ENCODE data around the gene OR8G1.
A peak's percentile ranks its signal among the peaks of the same experiment; 100 is the strongest.
"Not testable (repeated sequence)": the region's sequence is repeated elsewhere in the genome, so short reads cannot be mapped to it uniquely, and the experiment has no call there.

Gene OR8G1, protein sequence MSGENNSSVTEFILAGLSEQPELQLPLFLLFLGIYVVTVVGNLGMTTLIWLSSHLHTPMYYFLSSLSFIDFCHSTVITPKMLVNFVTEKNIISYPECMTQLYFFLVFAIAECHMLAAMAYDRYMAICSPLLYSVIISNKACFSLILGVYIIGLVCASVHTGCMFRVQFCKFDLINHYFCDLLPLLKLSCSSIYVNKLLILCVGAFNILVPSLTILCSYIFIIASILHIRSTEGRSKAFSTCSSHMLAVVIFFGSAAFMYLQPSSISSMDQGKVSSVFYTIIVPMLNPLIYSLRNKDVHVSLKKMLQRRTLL

GRCh38 chr11:124240621-124241397 lies at the start of gene OR8G1:
TSS of gene OR8G1 (plus strand) at chr11:124241095. CDS start at chr11:124249676, 8,581 bp downstream.
- no peak for DNase-seq

- no peak for DNase-seq
Observed at GRCh38 chr11:124193221-124194010, 47.5 kb upstream of the OR8G1 start.

DNA sequence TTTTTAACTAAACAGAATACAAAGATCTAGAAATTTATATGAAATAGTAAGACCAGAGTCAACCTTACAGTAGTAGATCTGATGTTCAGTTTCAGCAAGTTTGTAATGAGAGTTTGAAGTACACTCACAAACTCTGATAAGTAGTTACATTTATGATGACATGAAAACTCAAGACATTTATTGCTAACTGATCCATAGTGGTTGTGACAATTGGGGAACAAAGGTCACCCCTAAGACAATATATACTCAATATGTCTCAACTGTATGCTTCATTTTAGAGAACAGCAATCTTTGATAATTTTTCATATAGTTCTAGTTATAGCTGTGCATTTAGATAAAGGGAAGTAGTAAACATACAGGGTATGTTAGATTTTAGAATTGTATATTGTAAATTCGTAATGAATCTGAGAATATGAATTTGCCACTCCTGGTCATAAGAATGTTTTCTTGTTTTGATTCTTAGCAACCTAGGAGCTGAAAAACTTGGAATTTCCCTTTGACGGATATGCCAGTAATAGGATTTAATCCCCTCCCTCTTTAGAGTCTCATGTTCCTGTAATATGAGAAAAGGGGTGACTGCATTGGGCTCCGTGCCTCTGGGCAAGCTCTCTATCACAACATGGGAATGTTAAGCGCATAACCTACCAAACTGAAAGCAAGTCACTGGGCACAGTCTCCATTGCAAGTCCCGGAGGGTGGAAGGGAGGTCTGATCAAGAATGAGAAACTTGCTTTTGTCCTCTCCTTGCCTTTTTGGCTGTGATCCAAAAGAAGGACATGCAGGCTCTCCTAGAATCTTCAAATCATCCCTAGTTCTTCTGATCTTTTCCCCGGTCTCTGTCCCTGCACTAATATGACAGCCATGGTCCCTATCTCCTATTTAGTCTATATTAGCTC lies 46.4 kb upstream of the OR8G1 start:
- DNase-seq = no peak

- peak; percentile 34 for DNase-seq
Observed at GRCh38 chr11:124195189-124195734, 45.6 kb upstream of the OR8G1 start.

DNA sequence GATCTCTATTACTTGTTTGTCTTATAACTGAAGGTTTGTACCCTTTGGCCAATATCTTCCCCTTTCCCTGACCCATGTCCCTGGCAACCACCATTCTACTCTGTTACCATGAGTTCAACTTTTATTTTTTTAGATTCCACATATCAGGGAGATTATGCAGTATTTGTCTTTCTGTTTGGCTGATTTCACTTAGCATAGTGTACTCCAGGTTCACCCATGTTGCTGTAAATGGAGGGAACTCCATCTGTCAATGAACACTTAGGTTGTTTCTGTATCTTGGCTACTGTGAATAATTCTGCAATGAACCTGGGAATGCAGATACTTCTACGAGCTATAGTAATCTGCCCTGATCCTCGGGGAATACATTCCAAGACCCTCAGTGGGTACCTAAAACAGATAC lies 42.9 kb upstream of the OR8G1 start:
- DNase-seq = no peak

- DNase-seq = no peak
Observed at GRCh38 chr11:124198897-124199296, 42.0 kb upstream of the OR8G1 start.

DNA sequence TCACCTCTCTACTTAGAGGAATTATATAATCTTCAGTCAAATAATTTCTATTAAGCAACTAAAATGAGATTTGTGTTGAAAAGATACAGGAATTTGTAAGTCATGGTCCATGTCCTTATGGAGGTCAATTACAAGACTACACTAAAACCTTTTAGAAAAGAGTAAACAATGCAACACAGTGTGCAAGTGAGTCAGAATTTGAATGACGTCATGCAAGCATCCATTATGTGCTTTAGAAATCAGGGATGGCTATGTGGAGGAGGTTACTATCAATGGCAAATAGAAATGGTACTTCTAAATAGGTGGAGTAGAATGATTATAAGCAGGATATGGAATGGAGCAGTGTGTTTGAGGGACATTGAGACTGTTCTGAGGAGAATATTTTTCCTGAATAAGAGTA lies 41.2 kb upstream of the OR8G1 start:
- no peak for DNase-seq

- DNase-seq = no peak
Observed at GRCh38 chr11:124200671-124201070, 40.2 kb upstream of the OR8G1 start.

- no peak for DNase-seq
Observed at GRCh38 chr11:124202951-124203350, 37.9 kb upstream of the OR8G1 start.

DNA sequence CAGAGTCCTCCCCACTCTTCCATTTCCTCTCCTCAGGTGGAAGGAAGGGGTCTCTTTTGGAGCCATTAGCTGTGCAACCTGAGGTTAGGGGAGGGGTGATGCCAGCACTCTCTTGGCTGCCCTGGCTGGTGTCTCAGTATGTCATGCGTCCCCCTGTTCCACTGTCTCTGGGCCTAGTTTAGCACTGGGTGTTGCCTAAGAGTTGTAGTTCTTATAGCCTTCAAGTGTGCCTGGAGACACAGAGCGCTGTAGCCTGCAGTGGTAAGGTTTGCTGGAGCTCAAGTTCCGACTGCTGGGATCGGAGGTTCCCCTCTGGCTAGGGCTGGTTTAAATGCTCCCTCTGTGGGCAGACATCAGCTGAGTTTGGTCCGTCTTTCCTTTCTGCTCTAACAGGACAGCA lies 36.9 kb upstream of the OR8G1 start:
- no peak for DNase-seq

DNA sequence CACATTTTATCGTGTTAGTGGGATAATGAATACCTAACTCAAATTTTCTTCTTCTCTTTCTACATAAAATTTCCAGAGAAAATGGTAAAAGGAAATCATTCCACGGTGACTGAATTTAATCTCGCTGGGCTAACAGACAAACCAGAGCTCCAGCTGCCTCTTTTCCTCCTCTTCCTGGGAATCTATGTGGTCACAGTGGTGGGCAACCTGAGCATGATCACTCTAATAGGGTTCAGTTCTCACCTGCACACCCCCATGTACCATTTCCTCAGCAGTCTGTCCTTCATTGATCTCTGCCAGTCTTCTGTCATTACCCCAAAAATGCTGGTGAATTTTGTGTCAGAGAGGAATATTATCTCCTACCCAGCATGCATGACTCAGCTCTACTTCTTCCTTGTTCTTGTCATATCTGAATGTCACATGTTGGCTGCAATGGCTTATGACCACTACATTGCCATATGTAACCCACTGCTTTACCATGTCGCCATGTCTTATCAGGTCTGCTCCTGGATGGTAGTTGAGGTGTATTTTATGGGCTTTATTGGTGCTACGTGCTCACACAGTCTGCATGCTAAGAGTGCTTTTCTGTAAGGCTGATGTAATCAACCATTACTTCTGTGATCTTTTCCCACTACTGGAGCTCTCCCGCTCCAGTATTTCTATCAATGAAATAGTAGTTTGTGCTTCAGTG lies 33.6 kb upstream of the OR8G1 start:
- DNase-seq = no peak

GRCh38 chr11:124209824-124210357 lies 31.0 kb upstream of the OR8G1 start:
- no peak for DNase-seq

GRCh38 chr11:124210421-124210820 lies 30.5 kb upstream of the OR8G1 start:
- DNase-seq = no peak

- DNase-seq = no peak
Observed at GRCh38 chr11:124211321-124211720, 29.6 kb upstream of the OR8G1 start.

GRCh38 chr11:124214027-124214426 lies 26.9 kb upstream of the OR8G1 start:
- no peak for DNase-seq

GRCh38 chr11:124219126-124219525 lies 21.8 kb upstream of the OR8G1 start:
- DNase-seq = no peak

DNA sequence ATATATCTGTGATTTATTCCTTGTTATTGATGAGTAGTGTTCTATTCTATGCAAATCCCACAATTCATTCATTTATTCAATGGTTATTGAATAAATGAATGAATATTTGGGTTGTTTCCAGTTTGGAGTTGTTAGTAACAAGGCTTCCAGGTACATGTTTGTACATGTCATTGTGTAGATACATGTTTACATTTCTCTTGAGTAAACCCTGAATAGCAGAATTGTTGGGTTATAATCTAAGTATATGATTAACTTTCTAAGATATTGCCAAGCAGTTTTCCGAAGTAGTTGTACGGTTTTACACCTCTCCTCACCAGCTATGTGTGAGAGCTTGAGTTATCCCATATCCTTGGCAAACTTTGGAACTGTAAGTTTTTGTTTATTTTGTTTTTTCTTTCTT lies 18.5 kb upstream of the OR8G1 start:
- DNase-seq = no peak

DNA sequence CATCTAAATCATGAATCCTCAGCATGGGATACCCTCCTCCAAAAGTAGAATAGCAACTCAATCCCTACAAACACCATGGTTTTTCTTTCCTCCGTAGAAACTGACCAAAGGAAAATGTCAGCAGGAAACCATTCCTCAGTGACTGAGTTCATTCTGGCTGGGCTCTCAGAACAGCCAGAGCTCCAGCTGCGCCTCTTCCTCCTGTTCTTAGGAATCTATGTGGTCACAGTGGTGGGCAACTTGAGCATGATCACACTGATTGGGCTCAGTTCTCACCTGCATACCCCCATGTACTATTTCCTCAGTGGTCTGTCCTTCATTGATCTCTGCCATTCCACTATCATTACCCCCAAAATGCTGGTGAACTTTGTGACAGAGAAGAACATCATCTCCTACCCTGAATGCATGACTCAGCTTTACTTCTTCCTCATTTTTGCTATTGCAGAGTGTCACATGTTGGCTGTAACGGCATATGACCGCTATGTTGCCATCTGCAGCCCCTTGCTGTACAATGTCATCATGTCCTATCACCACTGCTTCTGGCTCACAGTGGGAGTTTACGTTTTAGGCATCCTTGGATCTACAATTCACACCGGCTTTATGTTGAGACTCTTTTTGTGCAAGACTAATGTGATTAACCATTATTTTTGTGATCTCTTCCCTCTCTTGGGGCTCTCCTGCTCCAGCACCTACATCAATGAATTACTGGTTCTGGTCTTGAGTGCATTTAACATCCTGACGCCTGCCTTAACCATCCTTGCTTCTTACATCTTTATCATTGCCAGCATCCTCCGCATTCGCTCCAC lies 16.1 kb upstream of the OR8G1 start:
- DNase-seq = not testable (repeated sequence)

DNA sequence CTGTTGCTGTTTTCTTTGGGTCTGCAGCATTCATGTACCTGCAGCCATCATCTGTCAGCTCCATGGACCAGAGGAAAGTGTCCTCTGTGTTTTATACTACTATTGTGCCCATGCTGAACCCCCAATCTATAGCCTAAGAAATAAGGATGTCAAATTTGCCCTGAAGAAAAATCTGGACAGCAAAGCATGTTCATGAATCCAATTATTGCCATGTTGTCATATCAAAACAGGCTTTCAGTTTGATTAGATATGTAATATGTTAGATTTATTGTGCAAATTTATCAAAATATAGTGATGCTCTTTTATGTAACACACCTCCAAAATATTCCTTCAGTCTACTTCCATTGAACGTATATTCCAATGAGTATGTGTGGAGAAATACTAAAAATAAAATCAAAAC lies 15.4 kb upstream of the OR8G1 start:
- DNase-seq = no peak

DNA sequence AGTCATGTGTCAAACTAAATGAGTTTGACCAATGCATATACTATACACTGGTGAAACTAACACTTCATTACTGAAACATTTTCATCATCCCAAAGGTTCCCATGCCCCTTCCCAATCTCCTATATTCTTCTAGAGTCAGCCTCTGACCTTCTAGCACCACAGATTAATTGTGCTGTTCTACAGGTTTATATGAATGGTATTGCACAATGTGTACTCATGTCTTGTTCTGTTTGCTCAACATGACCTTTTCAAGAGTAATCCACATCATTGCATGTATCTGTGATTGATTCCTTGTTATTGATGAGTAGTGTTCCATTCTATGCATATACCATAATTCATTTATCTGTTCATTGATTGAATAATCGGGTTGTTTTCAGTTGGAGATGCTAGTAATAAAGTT lies 7.5 kb upstream of the OR8G1 start:
- DNase-seq = peak; percentile 35
